KOPT-K1 (cell line): Measurements from ENCODE around the gene ADCY4.

Experiments
- H3K27ac ChIP-seq: fragments of 200-600 bp; sonication (generic); 2 replicates; pipeline ENCODE4 v1.5.1; 2016; ENCODE audit warnings: antibody characterized with exemption, mild to moderate bottlenecking, low read depth, low read length; ENCODE audit not compliant: poor library complexity, severe bottlenecking
- H3K36me3 ChIP-seq: fragments of 200-600 bp; sonication (generic); 2 replicates; pipeline ENCODE4 v1.5.1; 2017; ENCODE audit warnings: antibody characterized with exemption, mild to moderate bottlenecking, low read length, moderate library complexity; ENCODE audit not compliant: insufficient read depth
- H3K9me3 ChIP-seq: fragments of 200-600 bp; sonication (generic); 2 replicates; pipeline ENCODE4 v1.5.1; 2017; ENCODE audit warnings: antibody characterized with exemption, low read length, mild to moderate bottlenecking; ENCODE audit not compliant: insufficient read depth, poor library complexity, severe bottlenecking

ADCY4 gene

GRCh38 chr14:24290746-24291145, 44.1 kb downstream of the ADCY4 start:
- H3K27ac ChIP-seq, result no peak overlapping the region
- no peaks in the 10 kb centered on the region for H3K9me3 ChIP-seq
- peaks cover 36% of the 10 kb centered on the region for H3K36me3 ChIP-seq

- Histone ChIP-seq H3K36me3 (peaks cover 31% of the 10 kb centered on the region), H3K27ac (no peak overlapping the region), H3K9me3 (no peaks in the 10 kb centered on the region)
These were observed 45.1 kb downstream of the ADCY4 start for GRCh38 chr14:24289649-24290280.

GRCh38 chr14:24286996-24287395, 47.9 kb downstream of the ADCY4 start:
- H3K9me3 ChIP-seq, result no peaks in the 10 kb centered on the region
- H3K36me3 ChIP-seq, result peaks cover 22% of the 10 kb centered on the region

GRCh38 chr14:24285351-24285750, 49.5 kb downstream of the ADCY4 start:
- no peak overlapping the region for H3K27ac ChIP-seq

More at GRCh38 chr14:24286996-24287395, 47.9 kb downstream of the ADCY4 start:
- no peak overlapping the region for H3K27ac ChIP-seq

GRCh38 chr14:24284501-24285035, 50.3 kb downstream of the ADCY4 start:
- no peaks in the 10 kb centered on the region for H3K9me3 ChIP-seq
- H3K27ac ChIP-seq, result no peak overlapping the region
- peaks cover 2% of the 10 kb centered on the region; the same call in 1 of the 2 replicates for H3K36me3 ChIP-seq

More at GRCh38 chr14:24285351-24285750, 49.5 kb downstream of the ADCY4 start:
- no peaks in the 10 kb centered on the region for H3K9me3 ChIP-seq
- peaks cover 10% of the 10 kb centered on the region; the same call in 1 of the 2 replicates for H3K36me3 ChIP-seq

GRCh38 chr14:24283796-24284460, 50.9 kb downstream of the ADCY4 start:
- H3K27ac ChIP-seq, result no peak overlapping the region
- H3K36me3 ChIP-seq, result no peaks in the 10 kb centered on the region
- no peaks in the 10 kb centered on the region for H3K9me3 ChIP-seq

- H3K27ac ChIP-seq, result no peak overlapping the region
- no peaks in the 10 kb centered on the region for H3K36me3 ChIP-seq
- H3K9me3 ChIP-seq, result no peaks in the 10 kb centered on the region
These were observed 52.1 kb downstream of the ADCY4 start for GRCh38 chr14:24282736-24283135.

GRCh38 chr14:24281636-24282035, 53.2 kb downstream of the ADCY4 start:
- no peak overlapping the region for H3K27ac ChIP-seq
- no peaks in the 10 kb centered on the region for H3K36me3 ChIP-seq
- H3K9me3 ChIP-seq, result no peaks in the 10 kb centered on the region

- Histone ChIP-seq H3K36me3 (no peaks in the 10 kb centered on the region), H3K27ac (no peak overlapping the region)
These were observed 53.9 kb downstream of the ADCY4 start for GRCh38 chr14:24280797-24281460.

GRCh38 chr14:24279301-24280186, 55.3 kb downstream of the ADCY4 start:
- H3K36me3 ChIP-seq, result no peaks in the 10 kb centered on the region
- no peaks in the 10 kb centered on the region for H3K9me3 ChIP-seq
- no peak overlapping the region for H3K27ac ChIP-seq

More at GRCh38 chr14:24280797-24281460, 53.9 kb downstream of the ADCY4 start:
- H3K9me3 ChIP-seq, result no peaks in the 10 kb centered on the region

- H3K27ac ChIP-seq, result no peak overlapping the region
- no peaks in the 10 kb centered on the region for H3K9me3 ChIP-seq
- no peaks in the 10 kb centered on the region for H3K36me3 ChIP-seq
These were observed 56.4 kb downstream of the ADCY4 start for GRCh38 chr14:24278424-24278823.

GRCh38 chr14:24277606-24278321, 57.1 kb downstream of the ADCY4 start:
- H3K9me3 ChIP-seq, result no peaks in the 10 kb centered on the region
- no peaks in the 10 kb centered on the region for H3K36me3 ChIP-seq
- H3K27ac ChIP-seq, result no peak overlapping the region

- Histone ChIP-seq H3K9me3 (no peaks in the 10 kb centered on the region), H3K27ac (no peak overlapping the region), H3K36me3 (no peaks in the 10 kb centered on the region)
These were observed 57.8 kb downstream of the ADCY4 start for GRCh38 chr14:24277071-24277470.

GRCh38 chr14:24274101-24274543, 60.7 kb downstream of the ADCY4 start:
- Histone ChIP-seq H3K9me3 (no peaks in the 10 kb centered on the region), H3K27ac (no peak overlapping the region), H3K36me3 (no peaks in the 10 kb centered on the region)
